Measurements from ENCODE around the gene ENPEP. TPM values are rescaled to one million over a fixed set of nuclear protein-coding genes. Genes with fewer than 3 reads are reported as not detected.

The ENPEP gene
- total RNA-seq, 4 donors from 2014 or later = 0.80 to 6.2 (median 1.5) TPM

DNA sequence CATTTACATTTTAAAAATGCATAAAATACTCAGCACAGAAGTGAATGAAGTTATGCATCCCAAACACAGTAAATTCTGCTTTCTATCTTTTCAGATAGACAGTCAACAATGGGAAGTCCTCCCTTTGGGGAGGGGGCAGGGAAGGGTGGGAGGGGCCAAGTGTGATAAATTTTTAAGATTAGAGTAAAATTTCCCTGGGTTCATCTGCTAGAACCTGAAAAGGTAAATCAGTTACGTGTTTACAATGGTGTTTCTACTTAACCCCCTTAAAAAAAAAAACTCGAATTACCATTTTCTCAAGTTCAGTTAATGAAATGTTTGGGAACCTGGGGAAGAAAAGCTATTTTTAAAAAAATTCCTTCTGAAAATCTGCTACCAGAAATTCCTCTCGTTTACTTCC, 137.8 kb downstream of the ENPEP start:
- Histone ChIP-seq H3K36me3 (no peaks in the 10 kb centered on the region), H3K4me1 (peaks cover 7 to 28% (median 17%) of the 10 kb centered on the region in 4 donors), H3K9me3 (no peaks in the 10 kb centered on the region), H3K4me3 (no peak overlapping the region), H3K27ac (no peak overlapping the region), H3K27me3 (peaks cover 100% of the 10 kb centered on the region)
- WGBS, 2 donors (ENCODE audit: low coverage in 1 of 2) = 41 to 43% methylated on average over 3 of the region's 3 CpGs
- DNase-seq = no peak
- TF ChIP-seq EP300 (IDR thresholded peaks at IDR 0.05; ENCODE audit: low read depth) (no peak), POLR2A (IDR thresholded peaks at IDR 0.05) (no peak)
- in situ Hi-C loops (cut with MboI; ENCODE audit: low pct_ligation_motif_present in 1 of 4, low pct_unique_long_range_greater_than_20kb in 1 of 4, low sequenced_read_pairs in 3 of 4) (no loop called here), intact Hi-C loops (cut with DNase I; ENCODE audit: low total_unique reads) (no loop called here)

DNA sequence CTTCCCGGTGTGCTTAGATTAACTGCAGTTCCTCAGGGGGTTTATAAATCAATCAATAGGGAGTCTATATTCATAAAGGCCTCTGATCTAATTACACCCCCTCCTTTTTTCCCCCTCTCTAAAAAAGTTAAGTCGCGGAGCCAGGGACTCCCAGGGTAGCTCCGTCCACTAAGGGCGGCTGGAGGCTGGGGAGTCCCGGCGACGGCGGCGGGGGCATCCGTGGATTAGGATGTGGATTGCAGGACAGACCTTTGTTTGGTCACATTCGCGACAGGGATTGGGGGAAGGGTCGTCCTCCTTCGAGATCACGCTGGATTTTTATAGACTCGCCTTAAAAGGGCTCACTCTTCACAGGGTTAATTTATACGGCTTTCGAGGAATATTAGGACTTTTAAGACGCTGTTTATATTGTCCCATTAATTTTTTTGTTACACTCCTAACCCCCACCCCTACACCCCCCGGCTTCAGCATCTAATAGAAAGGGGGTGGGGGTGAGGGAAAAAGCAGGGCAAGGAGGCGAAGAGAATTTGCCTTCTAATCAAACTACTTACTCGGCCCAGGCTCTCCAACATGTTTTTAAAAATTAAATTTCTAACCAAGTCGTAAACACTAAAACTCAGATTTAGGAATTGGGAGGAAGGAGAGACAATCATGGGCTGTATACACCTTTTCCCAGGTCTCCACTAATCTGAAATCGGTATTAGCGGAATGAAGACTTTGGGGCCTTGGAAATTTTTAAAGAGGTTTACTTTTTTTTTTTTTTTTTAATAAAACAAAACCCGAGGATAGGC, 138.4 kb downstream of the ENPEP start:
- Histone ChIP-seq H3K4me3 (no peak overlapping the region), H3K36me3 (no peaks in the 10 kb centered on the region), H3K9me3 (no peaks in the 10 kb centered on the region), H3K27ac (no peak overlapping the region), H3K27me3 (peaks cover 100% of the 10 kb centered on the region), H3K4me1 (peaks cover 7 to 32% (median 18%) of the 10 kb centered on the region in 4 donors)
- intact Hi-C loops (cut with DNase I; ENCODE audit: low total_unique reads) = no loop called here
- TF ChIP-seq POLR2A (IDR thresholded peaks at IDR 0.05) = no peak
- in situ Hi-C loops (cut with MboI; ENCODE audit: low pct_ligation_motif_present in 1 of 4, low pct_unique_long_range_greater_than_20kb in 1 of 4, low sequenced_read_pairs in 3 of 4) = no loop called here
- 34 to 45% methylated on average over 19 to 27 of the region's 27 CpGs for WGBS, 2 donors (ENCODE audit: low coverage in 1 of 2)
- no peak for DNase-seq

Small RNA genes lying within 50 kb of the gene (small RNA-seq; reads per million reads assigned to genes)
- 0 reads per million in 4 donors for gene RF00494

Other genes starting within 250 kb of the ENPEP start
- gene PITX2, start 146.9 kb downstream of the ENPEP start, total RNA-seq = 10 to 100 TPM; 15.0 to 34.4 (median 24.5) TPM

All from transverse colon (tissue), 4 donors.